COR-L47 (cell line): ENCODE data around the gene PELI1.

Source experiments
- DNase-seq: peaks from one replicate; lab custom pipeline; 2025; lab: John Stamatoyannopoulos, UW

The PELI1 gene

GRCh38 chr2:64153811-64154210, 9.6 kb upstream of the PELI1 start:
- DNase-seq, result no peak

DNA sequence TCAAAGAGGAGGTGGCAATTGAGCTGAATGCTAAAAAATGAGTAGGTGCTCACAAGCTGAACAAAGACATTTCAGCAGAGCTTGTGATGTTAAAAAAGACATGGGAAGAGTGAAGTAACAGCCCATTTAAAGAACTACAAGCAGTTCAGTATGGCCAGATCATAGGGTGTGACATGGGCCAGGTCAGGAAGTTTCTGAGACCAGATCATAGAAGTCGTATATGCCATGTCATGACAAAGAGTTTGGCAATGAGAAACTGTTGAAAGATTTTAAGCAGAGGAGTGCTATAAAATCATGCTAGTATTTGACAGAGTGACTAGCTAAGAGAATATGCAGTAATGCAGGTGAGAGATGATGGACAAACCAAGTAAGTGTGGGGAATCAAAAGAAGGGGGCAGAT, 7.3 kb upstream of the PELI1 start:
- DNase-seq, result no peak

DNA sequence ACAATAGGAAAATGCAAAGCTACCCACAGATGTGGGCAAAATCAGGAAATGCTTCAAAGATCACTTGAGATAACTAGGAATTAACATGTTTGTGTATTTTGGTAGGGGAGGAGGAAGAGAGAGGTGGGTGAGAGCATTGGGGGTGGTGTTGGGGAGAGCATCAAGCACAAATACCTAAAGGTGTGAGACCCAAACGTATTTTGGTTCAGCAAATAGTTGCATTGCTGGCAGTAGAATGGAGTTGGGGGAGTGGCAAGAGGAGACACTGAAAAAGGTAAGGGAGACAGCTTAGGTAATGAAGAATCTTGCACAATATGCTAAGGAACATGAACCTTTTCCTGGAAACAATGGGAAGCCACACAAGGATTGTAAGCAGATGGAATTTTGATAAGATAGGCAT, 1.5 kb upstream of the PELI1 start:
- DNase-seq, result no peak

- no peak for DNase-seq
These were observed 899 bp upstream of the PELI1 start for GRCh38 chr2:64145119-64145518.

DNA sequence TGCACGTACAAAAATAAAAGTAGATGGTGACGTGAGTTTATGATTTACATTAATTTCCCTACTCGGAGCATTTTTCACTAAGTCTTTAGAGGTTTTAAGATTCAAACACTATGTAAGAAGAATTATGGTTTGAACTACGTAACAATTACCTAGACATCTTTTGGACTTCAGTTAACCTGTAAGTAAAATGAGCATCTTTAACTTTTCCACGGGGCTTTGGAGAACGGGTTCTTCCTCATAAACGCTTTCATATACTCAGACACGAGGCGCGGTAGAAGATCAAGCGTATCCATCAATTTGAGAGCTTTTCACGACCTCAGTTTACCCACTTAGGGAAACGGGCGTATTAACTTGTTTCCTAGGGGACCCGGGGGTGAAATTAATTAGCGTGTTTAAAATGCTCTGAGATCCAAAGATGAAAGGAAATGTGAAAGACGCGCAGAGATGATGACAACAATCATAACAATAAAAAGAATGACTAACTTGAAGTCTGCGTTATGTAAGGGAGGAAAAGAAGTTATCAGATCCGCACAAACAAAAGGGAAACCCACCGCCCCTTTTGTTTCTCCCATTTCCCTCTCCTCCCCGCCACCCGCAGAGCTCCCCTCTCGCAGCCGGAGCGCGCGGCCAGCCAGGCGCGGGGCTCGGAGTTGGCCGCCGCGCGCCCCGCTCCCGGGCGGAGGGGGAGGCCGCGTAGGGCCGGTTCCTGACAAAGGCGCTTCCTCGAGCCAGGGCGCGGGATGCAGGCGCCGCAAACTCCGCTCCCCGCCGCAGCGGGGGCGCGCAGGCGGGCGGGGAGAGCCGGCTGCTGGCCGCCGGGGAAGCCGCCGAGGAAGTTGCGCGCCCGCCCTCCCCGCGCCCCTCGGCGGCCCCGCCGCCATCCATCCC, 807 bp downstream of the PELI1 start:
- peak; percentile 50 for DNase-seq

- no peak for DNase-seq
These were observed 1.5 kb downstream of the PELI1 start for GRCh38 chr2:64142741-64143168.

- no peak for DNase-seq
These were observed 2.4 kb downstream of the PELI1 start for GRCh38 chr2:64141674-64142405.

DNA sequence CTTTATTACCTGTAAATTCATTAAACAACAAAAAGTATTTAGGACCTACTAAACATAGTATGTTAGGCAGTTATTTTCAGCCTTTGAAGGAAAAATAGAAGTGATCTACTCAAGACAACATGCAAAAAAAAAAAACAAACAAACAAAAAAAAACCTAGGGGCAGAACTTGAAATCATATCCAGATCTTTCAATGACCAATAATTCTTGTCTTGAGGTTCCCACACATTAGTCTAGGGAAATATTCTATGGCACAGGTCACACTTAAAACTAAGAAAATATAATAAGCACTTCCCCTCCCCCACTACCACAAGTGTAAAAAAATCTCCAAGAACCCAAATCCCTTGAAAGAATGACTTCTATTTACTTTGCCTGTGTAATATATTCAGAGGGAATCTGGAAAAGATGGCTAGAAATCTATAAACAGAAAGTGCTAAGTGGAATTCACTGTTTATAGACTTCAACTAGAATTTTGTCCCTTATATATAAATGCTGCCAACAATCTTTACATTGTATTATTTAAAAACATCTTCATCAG, 3.5 kb downstream of the PELI1 start:
- no peak for DNase-seq

GRCh38 chr2:64139956-64140355, 4.3 kb downstream of the PELI1 start:
- DNase-seq, result no peak

DNA sequence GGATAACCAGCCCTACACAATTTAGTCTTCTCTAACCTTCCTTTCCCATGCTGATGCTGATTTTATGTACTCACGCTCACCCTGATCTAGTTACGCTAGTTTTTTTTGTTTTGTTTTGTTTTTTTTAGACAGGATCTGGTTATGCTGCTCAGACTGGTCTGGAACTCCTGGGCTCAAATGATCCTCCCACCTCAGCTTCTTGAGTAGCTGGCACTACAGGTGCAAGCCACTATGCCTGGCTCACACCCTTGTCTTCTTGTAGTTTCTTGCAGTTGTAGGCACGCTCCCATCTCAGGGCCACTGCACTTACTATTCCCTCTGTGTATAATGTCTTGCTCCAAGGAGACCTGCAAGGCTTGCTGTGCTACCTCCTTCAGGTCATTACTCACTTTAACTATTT, 6.2 kb downstream of the PELI1 start:
- no peak for DNase-seq

DNA sequence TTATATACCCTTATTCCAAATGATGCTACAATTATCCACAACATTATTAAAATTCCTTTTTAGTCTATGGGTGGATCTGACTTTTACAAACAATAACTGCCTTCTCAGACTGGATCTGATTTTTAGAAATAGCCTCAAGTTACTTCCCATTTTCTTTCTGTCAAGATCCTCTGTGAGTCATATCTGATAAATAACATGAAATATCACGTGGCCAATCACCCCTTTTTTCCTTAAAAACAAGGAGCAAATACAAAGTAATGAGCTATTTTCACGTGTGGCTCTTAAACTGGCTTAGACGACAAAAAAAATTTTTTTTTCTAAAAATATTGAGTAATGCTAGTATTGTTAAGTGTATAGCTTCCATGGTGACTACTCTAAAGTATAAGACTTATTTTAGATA, 6.7 kb downstream of the PELI1 start:
- no peak for DNase-seq

GRCh38 chr2:64135421-64135820, 8.8 kb downstream of the PELI1 start:
- no peak for DNase-seq

DNA sequence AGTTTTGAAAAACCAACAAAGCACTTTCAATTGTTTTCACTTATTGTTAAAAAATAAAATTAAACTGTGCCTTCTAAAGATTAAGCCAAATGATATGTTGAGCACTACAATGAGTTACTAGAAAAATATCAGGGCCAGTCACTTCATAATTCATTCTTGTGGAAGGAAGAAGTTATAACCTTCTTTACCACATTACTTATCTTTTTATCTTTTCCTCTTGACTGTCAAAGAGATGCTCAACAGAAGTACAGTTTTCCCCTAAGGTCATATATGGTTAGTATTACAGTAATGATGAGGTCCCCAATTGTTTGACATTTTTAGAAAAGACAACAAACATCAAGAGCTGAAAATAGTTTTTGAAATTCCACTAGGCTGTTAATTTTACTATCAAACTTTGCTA, 9.4 kb downstream of the PELI1 start:
- no peak for DNase-seq

DNA sequence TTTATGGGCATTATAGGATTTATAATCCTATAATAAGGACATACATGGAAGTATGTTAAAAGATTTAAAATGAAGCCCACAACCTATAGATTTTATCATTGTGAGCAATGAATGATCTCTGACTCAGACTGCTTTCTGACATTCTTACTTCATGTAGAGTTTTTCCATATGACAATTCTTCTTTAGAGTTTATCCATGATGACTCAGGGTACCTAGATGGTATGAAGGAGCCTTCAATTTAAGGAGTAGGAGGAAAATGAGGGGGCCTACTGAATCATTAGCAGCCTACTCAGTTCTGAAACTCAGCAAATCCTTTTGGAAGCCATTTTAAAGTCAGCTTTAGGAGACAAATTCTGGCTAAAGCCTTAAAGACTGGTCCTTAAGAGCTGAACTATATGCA, 10.4 kb downstream of the PELI1 start:
- DNase-seq, result no peak

DNA sequence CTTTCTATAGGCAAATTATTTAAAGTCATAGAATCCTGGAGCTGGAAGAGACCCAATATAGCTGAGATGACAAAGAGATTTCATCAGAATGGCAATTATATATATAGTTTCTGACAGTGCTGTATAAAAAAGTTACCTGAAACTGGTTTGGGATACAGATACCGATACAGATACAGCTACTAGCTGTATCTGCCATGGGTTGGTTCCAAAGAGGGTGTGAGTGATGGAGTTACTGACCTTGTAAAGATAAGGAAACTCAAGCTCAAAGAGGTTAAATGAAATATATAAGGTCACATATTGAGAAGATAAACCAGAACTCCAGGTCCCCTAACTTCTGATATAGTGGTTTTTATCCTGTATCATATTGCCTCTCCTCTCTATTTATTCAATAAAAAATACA, 10.9 kb downstream of the PELI1 start:
- no peak for DNase-seq

GRCh38 chr2:64130333-64130732, 13.9 kb downstream of the PELI1 start:
- no peak for DNase-seq

GRCh38 chr2:64128943-64129391, 15.3 kb downstream of the PELI1 start:
- no peak for DNase-seq

GRCh38 chr2:64128406-64128805, 15.8 kb downstream of the PELI1 start:
- DNase-seq, result no peak

DNA sequence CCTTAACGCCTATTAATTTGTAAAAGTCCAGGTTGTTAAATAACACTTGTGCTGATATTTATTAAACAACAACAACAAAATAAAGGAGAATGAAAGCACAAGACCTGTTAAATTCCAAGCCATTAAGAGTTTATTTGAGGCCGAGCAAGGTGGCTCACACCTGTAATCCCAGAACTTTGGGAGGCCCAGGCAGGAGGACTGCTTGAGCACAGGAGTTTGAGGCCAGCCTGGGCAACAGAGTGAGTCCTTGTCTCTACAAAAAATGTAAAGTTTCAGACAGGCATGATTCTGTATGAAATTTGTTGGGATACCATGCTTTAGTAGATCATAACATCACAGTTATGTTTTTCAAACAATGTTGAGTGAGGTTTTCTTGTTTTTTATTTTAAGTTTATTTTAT, 17.1 kb downstream of the PELI1 start:
- no peak for DNase-seq

DNA sequence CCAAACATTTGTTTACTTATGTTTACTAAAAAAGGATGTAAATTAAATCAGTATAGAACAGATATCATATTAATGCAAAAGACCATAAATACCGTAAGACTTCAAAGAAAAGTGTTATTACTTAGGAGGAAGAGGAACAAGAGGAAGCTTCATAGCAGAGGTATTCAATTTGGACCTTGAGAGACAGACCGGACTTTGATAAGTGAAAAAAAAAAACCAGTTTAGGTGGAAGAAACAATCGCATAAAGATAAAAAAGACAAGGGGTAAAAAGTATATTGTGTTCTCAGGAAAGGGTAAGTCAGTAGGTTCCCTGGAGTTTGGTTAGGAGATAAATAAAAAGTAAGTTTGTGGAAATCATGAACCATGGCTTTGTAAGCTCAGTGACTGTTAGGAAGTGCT, 17.6 kb downstream of the PELI1 start:
- no peak for DNase-seq

- no peak for DNase-seq
These were observed 19.6 kb downstream of the PELI1 start for GRCh38 chr2:64124571-64124970.

- DNase-seq, result no peak
These were observed 20.1 kb downstream of the PELI1 start for GRCh38 chr2:64124168-64124567.

DNA sequence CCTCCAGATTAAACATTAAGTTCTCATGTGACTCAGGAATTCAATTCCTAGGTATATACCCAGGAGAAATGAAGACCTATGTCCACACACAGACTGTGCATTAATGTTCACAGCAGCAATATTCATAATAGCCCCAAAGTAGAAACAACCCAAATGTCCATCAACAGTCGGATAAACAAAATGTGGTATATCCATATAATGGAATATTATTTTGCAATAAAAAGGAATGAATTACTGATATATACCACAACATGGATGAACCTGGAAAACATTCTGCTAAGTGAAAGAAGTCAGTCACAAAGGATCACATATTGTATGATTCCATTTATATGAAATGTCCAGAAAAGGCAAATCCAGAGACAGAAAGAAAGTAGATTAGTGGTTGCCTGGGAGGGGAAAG, 20.5 kb downstream of the PELI1 start:
- no peak for DNase-seq
